Right renal cortex interstitium (tissue), 3 donors: ENCODE measurements around the gene PRKCH. TPM values are rescaled to one million over a fixed set of nuclear protein-coding genes. Genes with fewer than 3 reads are reported as not detected.

Experiments used
- DNase-seq, 3 donors: peaks; one replicate each; pipeline ENCODE4 v3.0.0-alpha.2; 2013; ENCODE audit warnings: low read depth in 3 of 3, low spot score in 2 of 3
- polyA plus RNA-seq, 3 donors: library from polyadenylated mRNA; unstranded; fragments of 120-200 nt; gene quantifications; one replicate each; pipeline ENCODE4 v1.2.1, GENCODE V29; 2013; ENCODE audit not compliant: insufficient read length in 3 of 3

PRKCH gene
- polyA plus RNA-seq, result 10 to 100 TPM; 17.5 to 20.1 (median 18.1) TPM

- DNase-seq, result peak in 1 of 3 donors; percentile 44
Measured at GRCh38 chr14:61321385-61322010, at the start of gene PRKCH. Gene PRKCH, plus strand, starts transcription at chr14:61321579. Its CDS starts 523 bp downstream, at chr14:61322102.

GRCh38 chr14:61277232-61277631 lies 44.1 kb upstream of the PRKCH start:
- no peak for DNase-seq

DNA sequence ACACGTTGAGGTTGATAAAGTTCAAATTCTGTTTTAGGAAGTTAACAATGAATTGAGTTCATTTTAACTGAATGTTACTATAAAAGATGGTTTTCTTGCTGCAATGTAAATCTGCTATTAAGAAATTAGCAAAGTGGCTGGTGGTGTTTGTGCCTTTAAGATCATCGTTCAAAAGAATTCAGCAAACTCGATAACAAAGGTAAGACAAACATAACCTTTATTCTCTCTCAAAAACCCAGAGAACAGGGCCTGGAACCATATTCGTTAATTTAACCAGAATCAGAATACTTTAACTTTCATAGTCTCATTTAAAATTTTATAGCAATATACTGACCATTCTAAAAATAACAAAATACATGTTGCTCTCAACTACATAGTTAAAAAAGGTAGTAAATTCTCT lies 43.6 kb upstream of the PRKCH start:
- DNase-seq, result no peak

- no peak for DNase-seq
Measured at GRCh38 chr14:61279082-61279481, 42.3 kb upstream of the PRKCH start.

DNA sequence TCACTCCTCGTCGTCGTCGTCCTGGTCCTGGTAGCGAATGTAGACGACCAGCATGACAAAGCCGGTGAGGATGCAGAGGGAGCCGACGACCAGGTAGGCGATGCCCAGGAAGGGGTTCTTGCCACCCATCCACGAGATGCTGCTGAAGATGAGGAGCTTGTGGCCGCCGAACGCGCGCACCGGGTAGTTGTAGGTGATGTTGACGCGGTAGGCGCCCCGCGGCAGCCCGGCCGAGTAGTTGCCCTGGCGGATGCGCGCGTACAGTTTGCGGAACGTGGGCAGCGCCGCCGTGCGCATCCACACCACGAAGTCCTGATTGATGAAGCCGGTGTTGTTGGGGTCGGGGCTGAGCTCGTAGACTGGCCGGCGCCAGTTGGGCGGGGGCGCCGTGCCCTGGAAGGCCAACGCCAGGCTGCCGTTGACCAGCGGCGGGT lies 41.3 kb upstream of the PRKCH start:
- DNase-seq, result no peak

DNA sequence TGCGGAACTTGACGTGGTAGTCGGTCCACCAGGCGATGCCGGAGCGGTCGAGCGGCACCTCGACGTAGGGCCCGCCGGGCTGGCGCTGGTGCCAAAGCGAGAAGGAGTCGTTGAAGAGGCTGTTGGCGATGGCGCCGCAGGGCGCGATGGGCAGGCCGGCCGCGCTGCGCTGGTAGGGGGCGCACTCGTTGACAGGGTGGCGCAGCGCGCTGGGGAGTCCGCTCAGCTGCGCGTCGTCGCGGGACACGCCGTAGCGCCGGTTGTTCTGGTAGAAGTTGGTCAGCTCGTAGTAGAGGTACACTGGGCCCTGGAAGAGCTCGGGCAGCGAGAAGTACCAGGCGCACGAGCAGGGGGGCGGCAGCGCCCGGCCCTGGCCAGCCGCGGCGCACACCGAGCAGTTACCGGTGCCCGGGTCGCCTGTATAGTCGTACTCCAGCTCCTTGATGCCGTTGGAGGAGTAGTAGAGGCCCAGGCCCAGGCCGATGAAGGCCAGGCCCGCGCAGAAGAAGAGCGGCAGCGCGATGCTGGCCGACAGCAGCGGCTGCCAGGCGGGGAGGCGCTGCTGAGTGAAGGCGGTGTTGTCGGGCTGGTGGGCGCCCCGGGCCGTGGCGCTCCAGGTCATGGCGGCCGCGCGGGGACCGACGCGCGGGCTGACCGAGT lies 40.7 kb upstream of the PRKCH start:
- DNase-seq, result no peak

DNA sequence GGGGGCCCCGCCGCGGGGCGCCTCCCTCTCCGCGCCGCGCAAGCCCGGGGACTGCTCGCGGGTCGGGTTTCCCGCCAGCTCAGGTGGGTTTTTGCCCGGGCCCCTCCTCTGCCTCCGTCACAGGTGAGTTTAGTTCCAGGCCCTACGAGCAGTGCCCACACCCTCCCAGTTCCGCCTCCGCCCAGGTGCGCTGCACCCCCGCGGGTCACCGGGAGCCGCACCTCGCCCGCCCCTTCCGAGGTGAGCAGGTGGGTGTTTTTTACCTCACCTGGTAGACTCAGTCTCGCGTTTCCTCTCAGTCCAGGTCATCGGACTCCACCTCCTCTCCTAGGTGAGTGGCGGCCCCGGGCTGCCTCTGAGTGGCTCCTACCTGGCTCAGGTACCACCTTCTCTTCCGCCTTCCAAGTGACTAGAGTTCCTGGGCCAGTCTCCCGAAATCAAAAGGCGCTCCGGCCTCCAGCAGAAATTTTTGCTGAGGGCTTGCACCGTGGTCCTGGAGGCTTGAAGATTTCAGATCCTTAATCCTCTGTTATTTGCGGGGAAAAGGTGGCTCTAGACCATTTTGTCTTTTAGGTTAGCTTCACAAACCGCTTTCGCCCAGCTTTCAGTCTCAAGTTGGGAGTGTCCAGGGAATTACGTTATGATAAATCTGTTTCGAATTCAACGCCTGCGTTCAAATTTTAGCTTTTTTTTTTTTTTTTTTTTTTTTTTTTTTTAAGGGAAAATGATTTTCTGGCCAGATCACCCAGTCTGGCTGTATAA lies 40.0 kb upstream of the PRKCH start, which contains the start of gene TMEM30B:
Gene TMEM30B, minus strand, starts transcription at position 153 of the 762 bp plus-strand sequence. CDS start 191 bp downstream, outside the sequence.
- DNase-seq, result no peak

- no peak for DNase-seq
Measured at GRCh38 chr14:61281948-61282275, 39.5 kb upstream of the PRKCH start.

GRCh38 chr14:61282746-61283145 lies 38.6 kb upstream of the PRKCH start:
- DNase-seq, result no peak

GRCh38 chr14:61284001-61284400 lies 37.4 kb upstream of the PRKCH start:
- no peak for DNase-seq

GRCh38 chr14:61285364-61285763 lies 36.0 kb upstream of the PRKCH start:
- no peak for DNase-seq

- no peak for DNase-seq
Measured at GRCh38 chr14:61287196-61287595, 34.2 kb upstream of the PRKCH start.

GRCh38 chr14:61288228-61288627 lies 33.2 kb upstream of the PRKCH start:
- DNase-seq, result no peak

GRCh38 chr14:61288720-61289119 lies 32.7 kb upstream of the PRKCH start:
- DNase-seq, result no peak

DNA sequence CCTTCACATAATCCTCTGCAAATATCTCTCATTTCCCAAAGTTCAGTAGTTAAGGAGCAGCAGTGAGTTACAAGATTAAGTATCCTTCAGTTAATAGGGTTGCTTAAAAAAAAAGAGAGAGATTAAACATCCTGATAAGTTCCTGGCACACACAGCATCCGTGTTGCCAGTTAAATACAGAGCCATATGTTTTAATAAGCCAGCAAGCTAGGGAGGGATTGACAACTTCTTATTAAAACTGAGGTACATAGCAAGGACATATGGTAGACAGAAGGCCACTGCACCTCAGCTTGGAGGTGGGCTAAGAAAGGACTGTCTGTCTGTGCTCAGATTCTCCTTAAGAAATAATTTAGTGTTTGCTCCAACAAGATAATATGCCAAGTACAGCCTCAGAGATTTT lies 30.7 kb upstream of the PRKCH start:
- DNase-seq, result no peak

DNA sequence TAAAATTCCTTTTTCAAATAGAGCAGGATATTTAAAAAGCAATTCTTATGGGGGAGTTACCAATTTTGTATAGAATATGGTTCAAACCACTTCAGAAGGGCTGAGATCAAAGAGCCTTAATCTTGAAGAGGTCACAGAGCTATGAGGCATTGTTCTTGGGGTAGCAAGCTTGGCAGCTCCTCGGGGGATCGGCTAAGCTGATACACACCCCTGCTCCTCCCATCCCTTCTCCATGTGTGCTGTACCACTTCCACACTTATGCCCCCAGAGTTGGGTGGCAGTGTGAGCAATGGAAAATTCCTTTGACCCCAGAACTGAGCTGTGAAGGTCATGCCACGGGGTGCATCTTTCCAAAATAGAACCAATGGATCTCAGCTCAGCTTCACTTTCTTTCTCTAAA lies 25.2 kb upstream of the PRKCH start:
- no peak for DNase-seq

DNA sequence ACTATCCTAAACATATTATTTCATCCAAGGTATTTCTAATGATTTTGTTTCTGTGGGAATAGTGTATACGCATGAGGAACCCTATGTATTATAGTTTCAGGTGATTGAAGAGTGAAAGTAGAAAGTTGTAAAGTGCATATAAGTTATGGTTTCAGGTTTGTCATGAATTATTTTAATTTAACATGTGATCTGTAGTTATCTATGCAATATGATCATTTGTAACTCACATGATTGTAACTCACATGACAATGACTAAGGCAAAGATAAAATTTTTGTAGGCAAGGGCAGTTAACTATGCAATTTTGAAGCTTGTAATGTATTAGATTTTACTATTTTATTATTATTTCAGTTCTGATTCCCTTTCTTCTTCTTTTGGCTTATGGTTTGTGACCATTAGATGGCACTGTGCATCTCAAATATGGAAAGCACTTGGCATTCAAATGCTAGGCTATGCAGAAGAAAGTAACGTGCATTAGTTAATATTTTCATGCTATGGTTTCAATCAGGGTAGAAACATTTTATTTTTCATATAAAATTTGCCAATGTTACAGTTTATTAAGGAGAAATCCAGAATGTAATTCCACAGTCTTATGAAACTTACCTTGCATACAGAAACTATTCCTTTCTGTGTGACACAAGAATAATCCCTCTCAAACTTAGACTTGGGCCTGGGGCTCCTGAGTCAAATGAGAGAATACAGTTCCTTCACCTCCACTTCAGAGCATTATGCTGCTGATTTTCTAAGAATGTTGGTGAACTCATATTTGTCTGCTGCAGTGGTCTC lies 24.5 kb upstream of the PRKCH start:
- DNase-seq, result no peak

DNA sequence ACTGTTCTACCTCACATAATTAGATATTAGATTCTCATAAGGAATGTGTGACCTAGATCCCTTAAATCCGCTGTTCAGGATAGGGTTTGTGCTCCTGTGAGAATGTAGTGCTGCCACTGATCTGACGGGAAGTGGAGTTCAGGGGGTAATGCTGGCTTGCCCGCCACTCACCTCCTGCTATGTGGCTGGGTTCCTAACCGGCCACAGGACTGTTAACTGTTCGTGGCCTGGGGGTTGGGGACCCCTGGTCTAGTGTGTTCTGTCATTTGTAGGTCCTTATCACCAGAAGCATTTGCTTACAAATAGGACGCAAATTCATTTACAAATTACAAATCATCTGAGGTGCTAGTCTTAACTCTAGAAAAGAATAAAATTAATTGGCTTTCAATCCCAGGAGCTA lies 23.8 kb upstream of the PRKCH start:
- no peak for DNase-seq

- DNase-seq, result no peak
Measured at GRCh38 chr14:61298824-61299223, 22.6 kb upstream of the PRKCH start.

DNA sequence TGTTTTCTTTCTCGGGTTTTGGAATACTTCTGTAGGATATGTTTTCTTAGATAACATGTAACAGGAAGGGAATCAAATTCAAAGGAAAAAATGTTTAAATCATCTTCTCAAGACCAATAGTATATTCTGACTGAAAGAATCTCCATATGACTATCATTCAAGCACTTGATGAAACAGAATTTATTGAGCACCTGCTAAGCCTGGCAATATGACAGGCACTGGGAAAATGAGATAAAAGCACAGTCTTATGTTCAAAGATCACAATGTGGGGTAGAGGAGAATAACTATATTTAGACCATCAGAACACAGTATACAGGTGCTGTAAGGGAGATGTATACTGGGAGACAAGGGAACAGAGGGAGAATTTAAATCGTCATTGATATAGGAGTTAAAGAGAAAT lies 21.2 kb upstream of the PRKCH start:
- DNase-seq, result no peak

DNA sequence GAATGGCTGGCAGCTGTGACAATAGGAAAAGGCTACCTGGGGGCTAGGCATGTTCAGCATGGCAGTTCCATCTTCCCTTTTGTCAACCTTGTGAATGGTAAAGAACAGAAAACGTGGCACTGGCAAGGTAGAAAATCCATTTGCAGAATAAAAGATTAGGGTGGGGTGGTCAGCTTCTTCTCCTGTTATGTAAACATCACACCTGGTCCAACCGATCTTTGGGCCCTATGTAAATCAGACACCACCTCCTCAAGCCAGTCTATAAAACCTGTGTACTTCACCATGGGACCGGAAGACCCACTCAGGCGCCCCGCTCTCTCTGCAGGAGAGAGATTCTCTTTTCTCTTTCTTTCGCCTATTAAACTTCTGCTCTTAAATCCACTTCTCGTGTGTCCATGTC lies 20.6 kb upstream of the PRKCH start:
- no peak for DNase-seq
